HG03354 (cell line): Measurements from ENCODE around the gene CHST11.

Experiments
- ATAC-seq: cut with Tn5 transposase; IDR thresholded peaks from one replicate; pipeline ENCODE4 v1.9.1; 2021; ENCODE audit warnings: mild to moderate bottlenecking; ENCODE audit not compliant: unreplicated experiment, poor library complexity, severe bottlenecking

Gene CHST11

DNA sequence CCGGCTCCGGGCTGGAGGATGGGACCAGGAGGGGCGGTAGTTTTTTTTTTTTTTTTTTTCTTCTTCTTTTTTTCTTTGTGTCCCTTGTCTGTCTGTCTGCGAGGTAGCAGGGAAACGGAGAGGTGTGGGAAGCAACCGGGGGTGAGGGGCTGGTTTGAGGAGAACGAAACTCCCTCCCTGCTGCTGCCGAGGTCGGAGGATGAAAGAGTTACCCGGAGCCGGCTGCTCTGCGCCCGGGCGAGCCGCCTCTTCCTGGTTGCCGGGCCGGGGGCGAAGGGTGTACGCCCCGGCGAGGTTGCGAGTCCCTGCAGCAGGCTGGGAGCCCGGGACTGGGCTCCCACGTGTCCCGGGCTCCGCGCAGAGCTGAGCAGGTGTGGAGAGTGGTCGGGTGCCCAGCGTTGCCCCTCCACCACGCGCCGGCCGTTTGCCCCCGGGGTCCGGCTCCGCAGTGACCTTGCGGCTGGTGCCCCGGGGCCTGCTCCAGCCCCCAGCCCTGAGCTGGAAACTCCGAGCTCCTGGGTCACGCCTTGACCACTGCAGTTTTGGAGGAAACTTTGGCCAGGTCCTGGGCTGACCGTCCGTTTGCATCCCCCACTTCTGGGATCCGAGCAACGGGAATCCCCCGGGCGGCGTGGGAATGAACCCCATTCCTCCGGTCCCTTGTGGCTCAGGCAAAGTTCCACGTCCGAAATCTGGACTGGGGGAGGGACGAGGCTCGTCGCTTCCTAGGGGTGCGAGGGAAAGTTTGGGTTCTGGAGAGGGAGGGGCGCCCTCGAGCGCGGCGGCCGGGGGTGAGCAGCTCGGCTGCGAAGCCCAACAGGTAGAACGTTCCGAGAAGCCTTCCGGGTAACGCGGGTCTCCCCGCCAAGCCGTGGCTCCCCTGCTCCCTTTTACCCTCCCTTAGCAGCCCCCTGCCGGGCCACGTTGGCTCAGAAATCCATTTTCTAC lies 1.3 kb downstream of the CHST11 start:
- ATAC-seq: no peak

DNA sequence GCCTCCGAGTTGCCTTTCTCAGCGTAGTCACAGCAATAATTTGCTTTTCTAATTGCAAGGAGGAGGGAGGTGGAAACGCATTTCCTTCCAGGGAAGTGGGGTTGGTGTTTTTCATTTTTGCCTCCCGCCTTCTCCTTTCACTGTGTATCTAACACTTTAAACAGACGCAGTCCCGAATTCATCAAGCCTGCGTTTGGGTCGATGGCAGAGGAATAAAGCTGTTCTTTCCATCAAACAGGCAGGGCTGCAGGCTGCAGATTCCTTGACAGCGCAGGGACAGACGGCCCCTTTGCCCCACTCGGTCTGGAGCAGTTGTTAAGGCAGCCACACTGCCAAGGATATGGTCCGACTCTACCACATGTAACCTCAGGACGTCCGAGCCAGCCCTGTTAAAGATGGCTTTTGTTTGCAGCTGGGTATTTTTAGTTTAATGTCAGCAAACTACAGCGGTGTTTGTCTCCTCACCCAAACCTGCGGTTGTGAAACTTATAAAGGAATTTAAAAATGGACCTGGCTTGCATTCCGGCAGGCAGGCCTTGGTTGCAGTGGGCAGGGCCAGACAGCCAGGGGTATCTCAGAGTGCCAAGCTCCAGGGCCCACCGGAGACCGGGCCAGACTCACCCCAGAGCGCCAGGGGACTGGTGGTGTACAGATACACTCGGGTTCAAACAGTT lies 2.1 kb downstream of the CHST11 start:
- no peak for ATAC-seq

DNA sequence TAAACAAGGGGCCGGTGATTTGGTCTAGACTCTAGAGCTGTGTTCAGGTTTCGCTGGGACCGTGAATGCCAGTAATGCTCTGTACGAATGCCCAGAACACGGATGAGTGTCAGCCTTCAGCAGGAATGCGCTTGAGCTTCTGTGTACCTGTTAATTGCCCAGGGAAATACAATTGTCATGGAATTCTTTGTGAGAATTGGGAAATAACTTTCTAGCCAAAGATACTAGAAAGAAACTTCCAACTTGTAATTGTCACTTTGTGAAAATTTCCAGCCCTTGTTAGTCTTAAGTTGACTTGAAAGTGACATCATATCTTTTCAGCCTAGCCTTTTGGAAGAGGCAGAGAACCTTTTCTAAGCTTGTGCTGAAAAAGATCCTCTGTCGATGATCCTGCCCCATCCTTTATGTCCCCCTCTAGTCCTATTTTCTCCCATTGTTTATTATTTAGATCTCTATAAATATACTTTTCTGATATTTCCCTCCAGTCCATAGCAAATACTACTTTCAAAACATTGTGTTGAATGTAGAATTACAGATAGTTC lies 2.7 kb downstream of the CHST11 start:
- no peak for ATAC-seq

DNA sequence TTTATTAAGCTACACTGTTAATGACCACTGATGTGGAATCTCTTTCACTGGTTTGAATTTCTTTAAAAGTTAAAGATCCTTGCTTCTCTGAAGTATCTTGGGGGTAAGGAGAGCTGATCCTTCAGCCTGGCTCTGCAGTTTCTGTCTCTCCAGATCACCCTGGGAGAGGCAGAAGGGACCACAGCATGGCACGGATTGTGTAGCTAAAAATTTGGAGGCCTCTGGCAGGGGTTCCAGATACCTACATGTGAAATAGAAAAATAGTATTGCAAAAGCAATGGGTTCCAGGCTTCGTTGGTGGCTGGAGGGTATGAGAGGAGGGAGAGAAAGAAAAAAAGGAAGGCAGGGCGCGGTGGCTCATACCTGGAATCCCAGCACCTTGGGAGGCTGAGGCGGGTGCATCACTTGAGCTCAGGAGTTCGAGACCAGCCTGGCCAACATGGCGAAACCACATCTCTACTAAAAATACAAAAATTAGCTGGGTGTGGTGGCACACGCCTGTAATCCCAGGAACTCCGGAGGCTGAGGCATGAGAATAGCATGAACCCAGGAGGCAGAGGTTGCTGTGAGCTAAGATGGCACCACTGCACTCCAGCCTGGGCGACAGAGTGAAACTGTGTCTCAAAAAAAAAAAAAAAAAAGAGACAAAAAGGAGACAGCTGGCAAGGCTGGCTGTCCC lies 3.4 kb downstream of the CHST11 start:
- ATAC-seq: no peak

DNA sequence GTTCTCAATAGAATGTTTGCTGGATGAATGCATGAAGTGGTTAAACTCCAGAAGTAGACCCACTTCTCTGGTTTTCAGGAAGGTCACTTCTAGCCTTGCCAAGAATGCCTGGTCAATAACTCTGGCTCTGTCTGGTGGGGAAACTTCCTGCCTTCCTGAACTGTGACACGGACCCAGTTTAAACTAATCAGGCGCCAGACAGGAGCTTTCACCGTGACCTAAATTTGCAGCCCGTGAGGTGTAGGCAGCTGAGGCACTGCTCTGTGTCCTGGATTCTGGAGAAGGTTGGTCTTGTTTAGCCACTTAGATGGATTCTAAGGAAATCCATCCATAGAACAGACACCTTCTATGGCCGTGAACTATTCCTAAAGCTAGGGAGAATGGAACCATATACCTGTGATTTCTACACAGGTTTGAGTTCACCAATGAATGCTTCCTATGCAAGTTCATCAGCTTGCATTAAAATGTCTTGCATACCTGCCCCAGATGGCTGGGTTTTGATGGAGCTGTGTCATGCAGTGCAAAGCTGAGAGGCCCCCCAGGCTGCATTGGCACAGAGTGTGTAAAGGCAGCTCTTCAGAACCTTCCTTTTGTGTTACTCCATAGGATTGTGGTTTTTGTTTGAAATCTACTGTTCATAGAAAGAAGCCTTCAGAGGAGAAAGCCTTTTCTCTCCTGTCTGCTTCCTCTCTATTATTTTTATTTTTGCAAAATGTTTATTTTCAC lies 4.4 kb downstream of the CHST11 start:
- no peak for ATAC-seq

DNA sequence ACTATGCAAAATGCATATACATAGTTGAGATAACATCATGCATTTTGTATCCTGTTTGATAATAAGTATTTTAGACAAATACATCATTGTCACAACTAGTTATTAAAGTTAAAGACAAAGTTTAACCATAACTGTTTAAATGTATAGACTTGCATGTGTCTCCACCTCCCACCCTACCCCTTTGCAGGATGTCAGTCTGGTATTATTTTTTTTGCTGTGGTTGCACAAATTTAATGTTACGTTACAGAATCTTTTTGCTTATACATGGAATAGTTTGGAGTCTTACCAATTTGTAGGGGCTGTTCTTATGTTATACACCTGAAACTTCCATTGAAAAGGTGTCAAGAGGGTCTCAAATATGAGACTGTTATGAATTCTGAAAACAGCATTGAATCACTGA lies 5.6 kb downstream of the CHST11 start:
- ATAC-seq: no peak

DNA sequence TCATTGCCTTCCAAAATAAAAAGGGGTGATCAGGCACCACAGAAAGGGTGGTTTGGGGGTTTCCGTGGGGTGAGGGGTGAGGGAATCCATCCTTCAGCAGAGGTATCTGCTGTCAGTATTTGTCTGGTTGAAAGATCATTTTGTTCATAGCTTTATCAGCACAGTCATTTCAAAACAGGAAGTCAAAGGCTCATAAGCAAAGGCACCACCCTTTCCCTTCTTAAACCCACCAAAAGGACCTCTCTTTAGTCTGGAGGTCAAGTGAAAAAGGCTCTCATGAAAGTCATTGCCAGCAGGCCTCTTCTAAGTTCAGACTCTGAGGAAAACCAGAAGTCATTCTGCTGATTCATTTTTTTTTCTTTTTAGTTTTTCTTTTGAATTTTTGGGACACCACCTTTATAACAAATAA lies 6.2 kb downstream of the CHST11 start:
- peak; percentile 64 for ATAC-seq

DNA sequence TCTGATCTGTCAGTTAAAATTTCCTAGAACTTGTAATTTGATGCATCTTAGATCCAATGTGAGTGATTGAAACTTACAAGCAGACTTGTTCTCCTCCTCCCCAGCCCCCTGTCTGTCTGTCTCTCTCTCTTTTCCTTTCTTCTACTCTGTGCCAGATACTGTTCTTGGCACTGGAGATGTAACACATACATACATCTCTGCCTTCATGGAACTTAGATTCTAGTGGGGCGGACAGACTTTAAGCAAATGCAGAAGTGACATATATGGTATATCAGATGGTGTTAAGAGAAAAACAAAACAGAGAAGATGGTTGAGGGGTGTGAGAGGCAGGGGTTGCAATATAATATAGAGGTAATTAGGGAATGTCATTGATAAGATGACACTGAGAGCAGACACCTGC lies 6.6 kb downstream of the CHST11 start:
- ATAC-seq: no peak

DNA sequence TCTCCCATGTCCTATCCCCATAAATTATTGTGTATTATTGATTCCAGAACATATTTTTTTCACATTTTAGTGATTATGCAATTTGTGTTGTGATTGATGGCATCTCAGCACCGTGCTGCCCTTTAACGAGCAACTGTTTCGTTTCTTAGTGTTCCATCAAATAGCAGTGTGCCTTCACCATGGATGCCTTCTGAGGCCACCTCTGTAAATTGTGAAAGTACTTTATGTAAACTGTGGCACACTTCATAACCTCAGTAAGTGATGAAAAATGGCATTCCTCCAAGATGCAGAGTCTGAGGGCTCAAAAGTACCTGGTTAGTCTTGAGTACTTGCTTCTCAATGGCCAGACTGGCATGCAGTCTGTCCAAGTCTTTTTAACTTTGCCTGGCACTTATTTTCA lies 8.2 kb downstream of the CHST11 start:
- ATAC-seq: no peak

DNA sequence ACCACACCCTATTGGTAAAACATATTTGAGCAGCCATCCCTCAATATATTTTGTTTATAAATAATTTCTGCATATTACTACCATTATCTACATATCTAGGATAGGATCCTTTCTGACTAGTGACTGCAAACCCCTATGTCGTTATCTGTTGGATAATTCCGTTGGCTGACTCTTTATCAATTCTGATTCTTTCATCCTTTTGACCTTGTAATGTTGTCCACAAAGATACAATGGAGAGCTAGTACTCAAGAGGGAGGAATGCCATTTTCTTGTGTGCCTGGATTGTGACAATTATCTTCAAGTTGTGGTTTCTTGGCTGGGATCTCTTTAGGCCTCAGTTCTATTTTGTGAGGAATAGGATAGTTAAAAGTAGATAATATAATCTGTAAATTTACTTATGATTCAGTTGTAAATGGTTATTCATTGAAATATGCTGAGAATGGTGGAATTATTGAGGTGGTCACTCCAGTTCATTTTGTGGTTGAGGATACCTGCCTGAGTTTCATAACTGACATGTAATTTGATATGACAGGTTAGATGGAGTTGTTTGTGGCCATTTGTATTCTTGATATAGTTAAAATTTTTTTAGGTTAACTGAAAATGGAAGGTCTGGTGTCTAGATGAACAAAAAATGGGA lies 10.1 kb downstream of the CHST11 start:
- no peak for ATAC-seq

DNA sequence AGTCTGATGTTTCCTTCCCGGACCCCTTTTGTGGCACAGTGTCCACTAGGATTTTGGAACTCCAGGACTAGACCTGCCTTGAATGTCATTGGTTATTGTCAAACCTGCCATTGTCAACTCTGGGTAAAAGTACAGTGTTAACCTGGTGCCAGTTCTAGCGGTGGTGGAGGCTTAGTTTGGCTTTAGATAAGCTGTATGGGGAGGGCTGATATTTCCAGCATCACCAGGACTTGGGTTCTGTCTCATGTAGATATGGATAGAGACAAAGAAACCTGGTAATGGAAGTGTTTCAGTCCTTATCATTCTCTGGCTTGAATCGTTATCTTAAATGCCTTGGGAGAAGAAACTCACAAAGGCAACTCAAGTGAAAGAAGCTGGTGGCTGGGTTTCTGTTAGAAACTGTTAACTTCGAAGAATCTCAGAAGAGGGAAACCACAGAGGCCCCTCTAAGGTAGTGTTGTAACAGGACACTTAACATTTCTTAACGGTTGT lies 10.6 kb downstream of the CHST11 start:
- ATAC-seq: no peak

DNA sequence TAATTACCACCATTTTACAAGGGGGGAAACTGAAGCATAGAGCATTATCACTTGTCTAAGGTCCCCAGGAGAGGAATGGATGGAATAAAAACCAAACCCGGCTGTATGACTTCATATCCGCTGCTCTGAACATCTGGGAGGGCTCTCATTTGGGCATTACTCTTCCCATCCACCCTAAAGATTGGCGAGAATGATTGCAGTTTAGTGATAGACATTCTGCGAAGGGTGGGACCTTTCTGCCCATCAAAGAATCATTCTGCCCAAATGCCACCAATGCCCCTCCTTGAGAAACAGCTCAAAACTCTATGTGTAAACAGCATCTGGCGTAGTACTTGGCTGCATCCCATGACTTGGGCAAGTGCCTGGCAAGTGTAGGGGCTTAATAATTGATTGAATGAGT lies 11.6 kb downstream of the CHST11 start:
- ATAC-seq: no peak

DNA sequence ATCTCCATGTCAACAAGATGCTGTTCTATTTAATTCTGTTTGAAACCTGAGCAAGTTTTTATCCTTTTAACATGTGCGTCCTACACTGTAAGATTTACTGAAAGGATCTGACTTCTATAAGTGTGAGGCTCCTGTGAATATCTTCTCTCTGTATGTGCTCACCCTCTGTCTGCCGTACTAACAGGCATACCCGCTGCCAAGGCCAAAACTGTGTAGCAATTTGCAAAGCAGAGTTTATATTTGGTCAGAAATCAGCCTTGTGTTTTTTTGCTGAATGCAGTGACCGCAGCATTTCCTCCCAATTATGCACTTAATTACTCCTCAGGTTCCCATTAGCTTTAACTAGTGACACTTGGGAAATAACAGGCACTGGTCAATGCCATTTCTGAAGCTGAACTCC lies 12.3 kb downstream of the CHST11 start:
- ATAC-seq: no peak

DNA sequence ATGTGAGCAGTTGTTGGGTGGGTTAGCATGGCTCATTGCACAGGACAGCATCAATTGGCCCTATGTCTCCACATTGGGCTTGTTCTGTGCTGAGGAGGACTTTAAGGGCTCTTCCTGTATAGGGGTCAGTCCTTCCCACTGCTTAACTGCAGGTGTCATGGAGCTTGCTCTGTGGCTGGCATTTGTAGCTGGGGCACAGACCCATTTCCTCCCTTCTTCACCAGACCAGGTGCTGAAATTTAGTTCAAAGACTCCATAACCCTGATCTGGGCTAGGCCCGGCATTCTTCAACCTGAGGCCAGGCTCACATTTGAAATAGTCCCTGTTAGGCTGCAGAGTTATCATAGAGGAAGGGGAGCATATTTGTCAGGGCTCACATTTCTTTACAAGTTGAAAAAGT lies 12.8 kb downstream of the CHST11 start:
- ATAC-seq: no peak

DNA sequence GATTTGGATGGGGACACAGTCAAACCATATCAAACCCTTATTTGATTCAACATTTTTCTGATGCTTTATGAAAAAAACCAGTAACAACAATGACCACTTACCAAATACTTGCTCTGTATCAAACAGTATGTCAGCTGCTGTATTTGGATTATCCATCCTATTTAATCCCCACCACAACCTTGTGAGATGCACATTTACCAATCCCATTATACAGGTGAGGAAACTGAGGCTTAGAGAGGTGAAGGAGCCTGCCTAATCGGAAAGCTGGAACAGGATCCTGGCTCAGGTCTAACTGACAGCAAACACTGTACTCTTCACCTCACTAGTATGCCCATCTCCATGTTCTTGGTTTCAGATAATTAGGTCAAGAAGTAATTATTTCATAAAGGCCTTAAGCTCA lies 13.8 kb downstream of the CHST11 start:
- ATAC-seq: no peak

DNA sequence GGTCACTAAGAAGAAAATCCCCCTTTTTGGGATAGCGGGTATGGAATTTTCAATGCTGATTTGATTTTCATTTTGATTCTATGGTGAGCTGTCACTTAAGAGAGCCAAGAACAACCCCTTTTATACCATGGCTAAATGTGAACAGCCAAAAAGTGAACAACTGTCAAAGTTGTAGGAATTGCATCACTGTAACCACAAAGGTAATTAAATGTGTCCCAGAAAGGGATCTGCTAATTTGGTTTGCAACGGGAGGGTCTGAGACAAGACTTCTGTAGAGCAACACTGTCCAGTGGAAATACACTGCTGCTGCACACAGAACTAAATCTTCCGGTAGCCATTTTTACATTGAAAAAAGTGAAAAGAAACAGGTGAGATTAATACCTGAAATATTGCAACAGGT lies 14.6 kb downstream of the CHST11 start:
- no peak for ATAC-seq

DNA sequence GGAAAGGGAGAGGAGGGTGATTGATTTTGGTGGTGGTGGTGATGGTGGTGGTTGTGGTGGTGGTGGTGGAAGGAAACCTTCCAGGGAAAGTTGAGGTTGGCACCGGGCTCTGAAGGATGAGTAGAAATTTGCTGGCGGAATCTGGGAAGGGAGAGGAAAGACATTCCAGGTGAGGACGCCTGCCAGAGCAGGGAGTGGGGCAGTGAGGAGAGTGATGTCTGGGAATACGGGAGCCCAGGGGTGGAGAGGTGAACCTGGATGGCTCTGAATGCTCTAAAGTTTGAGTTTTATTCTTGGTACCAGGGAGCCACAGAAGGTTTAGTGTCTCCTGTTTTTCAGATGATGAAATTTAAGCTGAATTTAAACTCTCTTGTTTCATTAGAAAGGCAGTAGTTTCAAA lies 16.0 kb downstream of the CHST11 start:
- ATAC-seq: no peak

DNA sequence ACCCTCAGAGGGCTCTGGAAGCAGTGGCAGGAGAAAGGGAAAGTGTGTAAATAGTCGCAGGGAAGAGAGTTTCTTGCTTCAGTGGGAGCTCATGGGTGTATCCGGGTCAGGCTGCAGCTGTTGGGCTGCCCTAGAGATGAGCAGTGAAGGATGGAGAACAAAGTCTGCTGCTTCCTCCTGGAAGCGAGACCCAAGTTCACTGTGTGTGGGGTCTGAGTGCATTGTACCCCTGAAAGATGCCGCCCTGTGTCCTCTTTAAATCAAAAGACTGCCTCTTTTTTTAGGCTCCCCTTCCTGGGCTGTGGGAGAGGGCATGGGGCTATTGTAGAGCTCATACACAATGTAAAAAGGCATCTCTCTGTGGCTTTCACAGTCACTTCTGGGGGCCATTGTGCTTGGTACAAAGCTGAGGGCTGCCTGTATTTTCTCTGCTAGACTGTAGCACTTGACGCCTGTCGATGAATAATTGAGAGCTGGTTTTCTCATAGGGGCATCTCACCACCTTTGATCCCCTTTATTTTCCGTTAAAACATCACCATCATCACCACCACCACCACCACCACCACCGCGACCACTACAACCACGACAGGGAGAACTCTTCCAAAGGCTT lies 16.7 kb downstream of the CHST11 start:
- ATAC-seq: peak; percentile 68

DNA sequence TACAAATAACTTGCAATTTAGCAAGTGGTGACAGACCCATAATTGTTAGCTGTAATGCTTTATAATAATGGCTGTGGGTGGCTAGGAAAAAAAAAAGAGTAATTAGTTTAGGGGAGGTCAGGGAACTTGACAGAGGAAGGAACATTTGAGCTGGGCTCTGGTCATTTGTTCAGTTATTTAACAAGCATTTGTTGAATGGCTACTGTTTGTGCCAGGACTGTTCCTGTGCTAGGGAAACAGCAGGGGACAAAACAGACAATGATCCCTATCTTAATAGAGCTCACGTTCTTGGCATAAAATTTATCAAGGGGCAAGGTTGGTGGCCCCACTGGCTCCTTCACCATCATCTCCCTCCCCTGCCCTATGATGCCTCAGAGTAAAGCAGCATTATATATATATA lies 18.5 kb downstream of the CHST11 start:
- no peak for ATAC-seq
